ENCODE data around the gene RORC.

RORC gene

DNA sequence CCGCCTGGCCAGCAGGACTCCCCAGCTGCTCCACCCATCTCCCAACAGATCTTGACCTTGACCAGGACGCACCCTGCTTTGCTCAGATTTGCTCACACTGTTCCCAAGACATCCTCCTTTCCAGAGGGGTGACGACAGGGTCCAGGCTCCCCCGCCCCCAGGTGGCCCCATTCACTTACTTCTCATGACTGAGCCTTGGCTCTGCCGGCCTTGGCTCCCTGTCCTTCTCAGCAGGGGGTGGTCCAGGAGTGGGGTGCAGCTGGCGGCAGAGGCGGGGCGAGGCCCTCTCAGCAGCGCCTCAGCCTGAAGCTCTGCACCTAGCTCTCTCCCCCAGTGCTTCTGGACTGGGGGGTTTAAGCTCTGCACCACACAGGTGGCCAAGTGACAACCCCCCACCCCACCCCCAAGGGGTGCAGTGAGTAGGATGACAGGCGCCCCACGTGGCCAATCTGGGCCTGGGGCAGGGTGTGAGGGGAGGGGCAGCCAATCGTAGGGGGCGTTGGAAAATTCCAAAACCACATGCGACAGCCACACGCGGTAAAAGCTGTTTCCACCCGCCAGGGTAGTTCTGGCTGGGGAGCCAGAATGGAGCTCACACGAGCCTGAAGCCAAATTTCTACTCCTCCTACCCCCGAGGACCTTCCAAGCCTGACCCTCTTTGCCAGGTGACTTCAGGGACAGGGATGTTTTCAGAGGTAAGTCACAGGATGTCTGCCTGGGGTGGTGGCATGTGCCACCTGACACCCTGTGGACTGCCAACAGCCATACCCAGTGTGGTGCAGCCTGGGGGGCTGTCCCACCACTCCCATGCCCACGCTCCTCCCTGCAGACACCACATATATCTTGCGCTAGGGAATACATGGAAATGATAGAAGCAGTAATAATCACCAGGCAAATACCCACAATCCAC lies 5.6 kb downstream of the RORC start:
- DNase-seq: no peak

DNA sequence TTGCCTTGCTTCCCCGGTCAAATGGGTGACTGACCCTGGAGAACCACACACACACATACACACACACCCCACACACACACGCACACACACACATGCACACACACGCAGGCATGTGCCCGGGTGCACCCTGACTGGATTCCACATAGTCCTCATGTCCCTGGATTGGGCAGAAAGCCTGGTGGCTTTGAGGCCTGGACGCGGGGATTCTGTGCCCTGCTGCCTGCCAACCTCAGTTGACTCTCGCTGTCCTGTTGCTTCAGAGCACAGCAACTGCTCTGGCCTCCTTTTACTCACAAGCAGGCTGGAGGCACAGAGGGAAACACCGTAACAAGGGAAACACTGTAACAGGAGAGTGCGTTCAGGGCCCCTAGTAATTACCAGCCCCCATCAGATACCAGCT lies 6.4 kb downstream of the RORC start:
- no peak for DNase-seq

DNA sequence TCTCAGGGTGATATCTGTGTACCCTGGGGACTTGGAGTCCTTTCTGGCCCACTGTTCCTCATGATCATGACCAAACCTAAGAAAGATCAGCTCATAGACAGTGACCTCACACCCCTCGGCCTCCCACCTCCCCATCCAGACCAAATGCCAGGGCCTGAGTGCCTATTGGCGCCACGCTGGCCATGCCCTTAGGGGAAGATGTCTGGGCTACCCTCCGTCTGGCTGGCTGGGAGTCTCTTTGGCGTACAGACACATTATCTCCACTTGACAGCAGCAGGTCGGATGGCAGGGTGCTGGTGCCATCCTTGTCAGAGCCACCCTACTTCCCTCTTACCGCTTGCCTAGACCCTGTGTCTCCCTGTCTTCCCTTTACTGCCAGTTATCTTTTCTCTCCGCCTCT lies 8.4 kb downstream of the RORC start:
- DNase-seq: no peak

DNA sequence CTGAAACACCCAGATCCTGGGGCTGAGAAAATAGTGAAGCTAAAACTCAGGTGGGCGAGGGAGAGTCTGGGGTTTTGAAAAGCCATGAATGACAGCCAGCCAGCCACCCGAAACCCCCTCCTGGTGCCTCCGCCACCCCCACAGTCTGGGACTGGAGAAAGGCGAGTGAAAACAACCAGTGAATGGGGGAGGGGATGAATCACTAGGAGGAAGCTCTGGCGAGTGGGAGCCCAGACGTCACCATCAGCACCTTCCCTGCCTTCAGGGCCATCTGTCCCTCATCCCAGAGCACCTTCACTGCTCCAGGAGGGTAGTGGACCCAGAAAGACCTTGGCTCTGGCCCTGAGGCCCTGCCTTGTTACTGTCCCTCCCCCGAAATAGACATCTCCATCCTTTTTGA lies 9.2 kb downstream of the RORC start:
- no peak for DNase-seq

DNA sequence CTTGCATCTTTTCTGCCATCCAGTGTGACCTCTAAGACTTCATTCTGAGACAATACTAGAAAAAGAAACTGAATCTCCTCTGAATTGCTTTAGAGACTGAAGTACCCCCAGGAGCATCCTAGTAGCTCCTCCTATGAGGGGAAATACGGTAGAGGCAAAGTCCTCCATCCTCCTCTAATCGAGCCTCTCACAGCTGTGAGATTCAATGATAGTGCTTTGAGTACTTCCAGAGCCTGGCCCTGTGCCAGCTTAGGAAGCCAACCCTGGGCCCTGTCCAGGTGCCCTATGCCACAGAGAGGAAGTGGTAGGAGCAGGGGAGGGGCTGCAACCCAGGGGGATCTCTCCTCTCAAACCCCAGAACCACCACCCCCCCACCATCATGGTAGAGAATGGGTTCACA lies 10.7 kb downstream of the RORC start:
- peak; percentile 52 for DNase-seq

DNA sequence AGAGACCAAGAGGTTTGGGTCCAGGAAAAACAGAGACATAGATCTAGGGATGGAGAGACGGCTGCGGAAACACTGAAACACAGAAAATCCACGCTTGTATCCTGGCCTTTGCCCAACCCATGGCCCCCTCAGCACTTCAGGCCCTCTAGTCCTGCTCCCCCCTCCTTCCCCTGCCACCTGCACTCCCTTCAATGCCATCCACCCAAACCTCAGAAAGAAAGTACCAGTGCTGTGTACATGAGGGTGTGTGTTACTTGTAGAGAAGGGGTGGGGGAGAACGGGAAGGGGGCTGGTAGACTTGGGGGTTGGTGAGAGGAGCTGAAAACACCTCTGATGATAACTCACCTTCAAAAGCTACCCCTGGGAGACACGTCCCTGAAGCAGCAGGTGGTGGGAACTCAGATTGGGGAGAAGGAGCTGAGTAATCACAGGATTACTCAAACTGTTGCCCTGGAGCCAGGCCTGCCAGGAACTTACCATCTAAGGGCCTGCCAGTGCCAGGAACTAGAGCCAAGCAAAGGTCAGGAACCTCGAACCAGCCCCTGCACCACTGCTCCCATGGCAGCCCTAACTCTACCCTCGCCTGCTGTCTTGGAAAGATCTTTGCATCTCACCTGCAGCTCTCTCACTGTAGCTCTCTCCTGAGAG lies 11.5 kb downstream of the RORC start:
- peak; percentile 21 for DNase-seq

DNA sequence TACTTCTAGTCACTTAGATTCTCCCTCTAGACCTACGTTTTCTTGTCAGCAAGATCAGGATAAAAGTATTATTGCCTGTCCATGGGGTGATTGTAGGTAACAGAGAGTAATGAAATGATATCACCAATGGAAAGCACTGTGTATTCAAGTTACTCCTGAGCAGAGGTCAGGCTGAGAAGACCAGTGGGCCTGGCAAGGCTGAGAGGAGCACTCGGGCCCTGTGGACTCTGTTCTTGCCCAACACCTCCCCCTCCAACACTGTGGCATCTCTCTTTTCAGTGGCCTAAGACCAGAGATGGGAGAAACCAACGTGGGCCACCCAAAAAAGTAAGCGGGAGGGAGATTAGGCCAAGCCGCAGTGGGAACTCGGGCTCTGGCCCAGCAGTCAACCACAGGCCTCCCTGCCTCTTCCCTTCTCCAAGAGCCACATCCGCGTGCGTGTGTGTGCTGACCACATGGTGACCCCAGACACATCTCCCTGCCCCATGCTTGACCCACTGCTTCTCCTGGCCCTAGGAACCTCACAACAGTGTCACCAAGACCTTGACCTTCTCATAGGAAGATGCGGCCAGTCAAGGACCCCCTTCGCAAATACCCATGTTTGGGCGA lies 12.3 kb downstream of the RORC start:
- DNase-seq: peak; percentile 85

DNA sequence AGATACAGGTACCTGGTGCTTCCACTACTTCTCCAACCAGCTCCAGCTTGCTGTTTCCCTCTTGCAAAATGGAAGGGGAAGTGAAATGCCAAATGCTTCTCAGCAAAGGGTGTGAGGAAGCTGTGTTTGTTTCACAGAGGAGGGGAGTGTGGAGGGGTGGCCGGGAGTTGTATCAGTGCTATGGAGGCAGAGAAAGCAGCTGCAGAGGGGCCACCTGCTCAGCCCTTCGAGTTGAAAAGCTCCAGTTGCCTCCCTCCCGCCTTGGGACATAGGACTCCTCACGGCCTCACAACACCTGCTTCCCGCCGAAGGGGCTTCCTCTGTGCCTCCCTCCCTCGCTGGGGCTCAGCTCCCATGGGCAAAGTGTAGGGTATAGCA lies 14.3 kb downstream of the RORC start:
- peak; percentile 71 for DNase-seq

DNA sequence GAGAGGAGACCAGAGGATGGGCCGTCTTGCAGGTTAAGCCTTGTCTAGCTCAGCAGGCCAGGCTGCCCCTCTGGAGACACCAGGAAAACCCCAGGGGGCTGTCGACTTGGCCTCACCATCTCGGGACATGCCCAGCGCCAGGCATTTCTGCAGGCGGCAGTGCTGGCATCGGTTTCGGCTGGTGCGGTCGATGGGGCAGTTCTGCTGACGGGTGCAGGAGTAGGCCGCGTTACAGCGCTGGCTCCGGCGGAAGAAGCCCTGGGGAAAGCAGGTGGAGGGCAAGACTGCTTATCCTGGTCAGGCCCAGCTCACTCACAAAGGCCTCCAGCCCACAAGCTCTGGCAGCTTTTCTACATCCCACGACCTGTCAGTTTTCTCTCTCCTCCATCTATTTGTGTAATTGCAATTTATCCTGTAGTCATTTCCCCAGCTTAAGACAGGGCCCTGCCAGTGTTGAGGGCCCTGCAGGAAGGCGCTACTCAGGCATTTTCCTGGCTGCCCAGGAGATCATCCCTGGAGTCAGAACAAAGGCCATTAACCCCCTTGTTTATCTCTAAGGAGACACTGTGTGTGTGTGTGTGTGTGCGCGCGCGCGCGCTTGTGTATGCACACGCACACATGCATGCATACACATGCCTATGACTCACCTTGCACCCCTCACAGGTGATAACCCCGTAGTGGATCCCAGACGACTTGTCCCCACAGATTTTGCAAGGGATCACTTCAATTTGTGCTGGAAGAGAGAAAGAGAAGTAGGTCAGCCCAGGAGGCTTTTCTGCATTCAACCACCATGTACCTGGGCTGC lies 14.9 kb downstream of the RORC start:
- no peak for DNase-seq

DNA sequence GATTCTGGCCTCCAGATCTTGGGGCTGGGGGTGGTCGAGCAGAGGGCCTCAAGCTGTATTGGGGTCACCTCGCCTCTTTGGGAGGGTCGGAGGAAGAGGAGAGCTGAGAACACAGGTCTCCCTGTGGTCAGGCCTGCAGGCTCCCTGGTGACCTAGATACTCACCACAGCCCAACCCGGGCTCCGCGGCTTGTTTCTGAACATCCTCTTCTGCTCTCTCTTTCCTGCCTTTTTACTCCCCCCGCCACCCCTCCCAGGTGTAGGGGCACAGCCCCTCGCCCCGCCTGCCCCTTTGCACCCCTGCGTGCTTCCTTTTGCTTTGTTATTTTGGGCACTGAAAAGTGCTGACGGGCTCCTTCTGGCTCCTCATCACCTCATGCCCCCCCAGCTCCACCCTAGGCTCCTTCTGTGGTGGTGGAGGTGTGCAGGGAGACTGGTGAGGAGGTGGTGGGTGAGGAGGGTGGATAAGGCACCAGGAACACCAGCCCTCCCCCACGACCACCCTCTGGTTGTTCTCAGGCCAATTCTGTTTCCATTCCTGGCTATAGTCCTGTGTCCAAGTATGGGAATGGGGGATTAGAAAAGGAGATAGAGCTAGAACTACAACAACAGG lies 15.8 kb downstream of the RORC start:
- no peak for DNase-seq

DNA sequence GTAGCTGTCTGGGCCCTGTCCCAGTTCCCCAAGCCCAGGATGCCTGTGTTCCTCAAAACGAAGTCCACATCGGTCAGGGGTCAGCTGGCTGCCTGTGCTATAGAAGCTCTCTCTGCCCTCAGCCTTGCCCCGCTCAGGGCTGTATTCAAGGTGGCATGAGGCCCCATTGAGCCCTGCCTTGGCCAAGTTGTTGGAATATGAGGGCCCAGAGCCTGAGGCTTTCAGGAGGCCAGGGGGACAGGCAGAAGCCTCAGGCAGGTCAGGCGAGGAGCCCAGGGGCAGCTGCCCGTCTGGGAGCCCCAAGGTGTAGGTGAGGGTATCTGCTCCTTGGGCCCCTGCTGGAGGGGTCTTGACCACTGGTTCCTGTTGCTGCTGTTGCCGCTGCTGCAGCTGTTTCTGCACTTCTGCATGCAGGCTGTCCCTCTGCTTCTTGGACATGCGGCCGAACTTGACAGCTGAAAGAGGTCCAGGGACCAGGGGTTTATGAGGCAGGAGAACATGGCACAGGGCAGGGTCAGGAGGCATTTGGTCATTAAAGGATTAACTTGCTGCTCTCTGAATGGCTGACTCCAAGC lies 16.5 kb downstream of the RORC start:
- DNase-seq: no peak

DNA sequence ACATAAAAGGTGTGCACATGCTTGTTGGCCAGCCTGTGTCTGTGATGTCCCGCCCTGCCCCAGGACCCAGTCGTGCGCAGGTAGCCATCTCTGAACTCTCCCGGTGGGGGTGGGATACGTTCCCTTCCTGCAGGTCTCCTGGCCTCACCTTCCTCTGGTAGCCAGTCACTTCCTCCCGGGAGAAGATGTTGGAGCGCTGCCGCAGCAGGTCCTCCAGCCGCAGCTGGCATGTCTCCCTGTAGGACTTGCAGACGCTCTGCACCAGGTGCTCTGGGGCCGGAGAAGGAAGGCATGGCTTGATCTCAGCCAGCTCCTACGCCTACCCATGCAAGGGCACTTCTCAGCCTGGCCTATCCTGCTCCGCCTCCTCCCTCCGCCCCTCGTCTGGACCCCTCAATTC lies 17.2 kb downstream of the RORC start:
- DNase-seq: no peak

DNA sequence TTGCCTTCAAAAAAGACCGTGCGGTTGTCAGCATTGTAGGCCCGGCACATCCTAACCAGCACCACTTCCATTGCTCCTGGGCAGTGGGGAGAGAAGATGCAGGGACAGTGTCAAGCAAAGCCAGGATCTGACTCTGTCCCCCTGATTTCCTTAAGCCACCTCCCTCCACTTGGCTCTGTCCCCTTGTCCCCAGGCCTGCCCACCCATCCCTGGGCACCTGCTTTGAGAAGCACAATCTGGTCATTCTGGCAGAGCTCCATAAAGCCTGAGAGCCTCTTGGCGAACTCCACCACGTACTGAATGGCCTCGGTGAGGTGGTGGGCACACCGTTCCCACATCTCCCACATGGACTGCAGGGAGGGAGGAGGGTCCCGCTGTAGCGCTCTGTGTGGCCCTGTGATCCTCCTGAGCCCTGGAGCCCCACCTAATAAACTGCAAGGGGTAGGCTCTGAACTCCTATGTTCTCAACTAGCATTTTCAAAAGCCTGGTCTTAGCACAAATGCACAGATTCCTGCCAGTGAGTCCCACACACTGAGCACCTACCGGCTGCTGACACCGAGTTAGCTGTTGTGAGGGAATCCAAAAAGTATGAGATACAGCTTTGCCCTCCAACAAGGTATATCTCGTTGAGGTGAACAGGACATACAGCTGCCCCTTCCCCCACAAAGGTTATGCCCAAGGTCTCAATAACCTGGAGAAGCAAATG lies 18.2 kb downstream of the RORC start:
- no peak for DNase-seq

DNA sequence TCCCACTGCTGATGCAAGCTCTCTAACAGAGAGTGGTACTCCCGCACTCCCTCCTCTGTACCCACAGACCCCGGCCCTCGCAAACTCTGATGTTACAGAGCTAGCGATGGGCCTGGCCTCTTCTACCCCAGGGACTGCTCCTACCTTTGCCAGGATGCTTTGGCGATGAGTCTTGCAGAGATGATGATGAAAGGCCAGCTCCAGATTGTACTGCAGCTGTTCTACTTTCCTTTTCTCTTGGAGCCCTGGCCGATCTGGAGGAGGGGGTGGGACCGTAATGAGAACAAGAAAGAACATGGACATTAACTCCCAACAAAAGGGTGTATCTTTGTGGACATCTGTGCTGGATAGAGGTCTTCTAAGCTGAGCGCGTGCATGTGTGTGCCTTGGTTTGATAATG lies 20.4 kb downstream of the RORC start:
- no peak for DNase-seq

DNA sequence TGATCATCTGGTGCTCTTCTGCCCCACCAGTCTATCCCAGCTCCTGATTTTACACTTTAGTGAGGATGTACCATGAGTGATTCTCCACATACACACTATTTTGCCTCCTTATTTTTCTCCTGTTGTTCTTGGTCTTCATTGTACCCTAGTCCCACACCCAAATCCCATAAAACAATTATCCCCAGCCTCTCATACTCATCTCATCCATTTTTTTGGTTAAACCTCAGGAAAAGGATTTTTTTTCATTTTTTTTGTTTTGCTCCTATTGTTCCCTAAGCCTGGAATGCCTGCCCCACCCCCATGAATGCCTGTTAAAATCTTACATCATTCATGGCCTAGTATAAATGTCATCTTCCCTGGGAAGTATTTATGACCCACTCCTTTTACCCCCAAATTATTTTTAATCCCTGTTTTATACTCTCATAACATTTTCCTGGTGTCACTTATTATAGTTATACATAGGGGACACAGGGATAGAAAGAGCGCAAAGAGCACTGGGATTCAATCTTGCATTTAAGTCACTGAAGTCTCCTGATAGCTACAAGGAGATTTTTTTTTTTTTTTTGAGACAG lies 21.5 kb downstream of the RORC start:
- DNase-seq: no peak

DNA sequence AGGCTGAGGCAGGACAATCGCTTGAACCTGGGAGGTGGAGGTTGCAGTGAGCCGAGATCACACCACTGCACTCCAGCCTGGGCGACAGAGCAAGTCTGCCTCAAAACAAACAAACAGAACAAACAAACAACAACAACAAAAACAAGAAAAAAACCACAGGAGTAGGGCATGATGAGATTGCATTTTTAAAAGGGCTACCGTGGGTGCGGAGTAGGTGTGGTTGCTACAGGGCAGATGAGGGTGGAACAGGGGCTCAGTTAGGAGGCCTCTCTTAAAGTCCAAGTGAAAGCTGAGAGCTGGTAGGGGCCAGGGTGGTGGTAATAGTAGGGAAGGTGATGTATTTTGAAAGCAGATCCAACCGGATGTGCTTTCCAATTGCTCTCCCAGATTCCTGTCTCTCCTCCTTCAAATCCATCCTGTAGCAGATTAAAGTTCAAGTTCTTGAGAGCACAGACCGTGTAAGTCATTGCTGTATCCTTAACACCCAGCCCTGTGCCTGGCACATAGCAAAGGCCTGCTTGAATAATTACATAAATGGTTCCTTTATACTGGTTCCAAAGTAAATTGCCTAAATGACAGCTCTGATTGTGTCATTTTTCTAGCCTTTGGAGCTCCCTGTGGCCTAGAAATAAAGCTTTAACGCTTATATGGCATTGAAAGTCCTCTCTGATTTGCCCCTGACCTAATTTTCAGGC lies 22.2 kb downstream of the RORC start:
- DNase-seq: no peak

DNA sequence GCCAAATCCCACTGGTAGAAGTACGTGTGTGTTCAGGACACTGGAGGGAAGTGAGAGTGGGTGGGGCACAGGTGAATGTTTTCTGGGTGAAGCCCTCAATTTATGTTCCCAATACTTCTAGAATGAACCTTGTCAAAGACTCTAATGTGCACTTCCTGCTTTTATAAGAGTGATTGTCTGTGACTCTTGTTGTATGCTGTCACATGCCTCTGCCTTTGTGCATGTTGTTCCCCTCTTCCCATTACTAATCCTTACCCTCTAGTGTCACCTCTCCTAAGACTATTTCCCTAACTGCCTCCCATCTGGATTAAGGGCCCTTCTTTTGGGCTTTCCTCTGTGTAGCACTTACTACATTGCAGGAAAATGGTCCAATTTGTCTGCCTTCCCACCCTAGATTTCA lies 23.8 kb downstream of the RORC start:
- DNase-seq: no peak

DNA sequence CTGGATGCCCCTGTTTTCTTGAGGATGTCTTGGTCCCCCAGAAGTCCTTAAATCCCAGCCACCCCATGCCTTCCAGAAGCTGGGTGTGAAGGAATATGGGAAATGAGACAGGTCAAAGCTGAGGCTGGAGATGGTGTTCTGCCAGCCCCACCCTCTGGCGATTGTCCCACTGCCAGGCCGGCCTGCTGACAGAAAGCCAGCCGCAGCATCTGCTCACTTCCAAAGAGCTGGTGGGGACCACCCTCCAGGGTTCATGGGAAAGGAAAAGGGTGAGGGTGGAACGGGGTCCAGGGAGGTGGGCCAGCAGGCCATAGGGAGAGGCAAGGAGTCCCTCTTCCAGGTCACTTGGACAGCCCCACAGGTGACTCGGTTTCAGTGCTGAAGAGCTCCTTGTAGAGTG lies 24.5 kb downstream of the RORC start:
- no peak for DNase-seq

DNA sequence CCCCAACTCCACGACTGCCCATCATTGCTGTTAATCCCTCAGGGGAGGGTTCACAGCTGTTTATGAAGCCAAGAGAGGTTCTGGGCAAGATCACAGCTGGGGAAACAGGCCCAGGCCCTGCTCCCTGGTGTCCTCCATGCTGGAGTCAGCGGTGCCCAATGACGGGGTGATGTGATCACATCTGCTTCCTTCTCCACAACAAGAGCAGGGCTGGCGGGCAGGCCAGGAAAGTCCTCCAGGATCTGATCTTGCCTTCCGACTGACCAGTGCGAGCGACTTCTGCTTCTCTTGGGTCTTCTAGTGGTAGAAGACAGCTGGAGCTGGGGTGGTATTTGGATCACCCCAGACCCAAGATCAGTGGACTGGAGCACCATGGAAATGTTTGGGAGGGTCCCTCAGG lies 25.4 kb downstream of the RORC start:
- no peak for DNase-seq

DNA sequence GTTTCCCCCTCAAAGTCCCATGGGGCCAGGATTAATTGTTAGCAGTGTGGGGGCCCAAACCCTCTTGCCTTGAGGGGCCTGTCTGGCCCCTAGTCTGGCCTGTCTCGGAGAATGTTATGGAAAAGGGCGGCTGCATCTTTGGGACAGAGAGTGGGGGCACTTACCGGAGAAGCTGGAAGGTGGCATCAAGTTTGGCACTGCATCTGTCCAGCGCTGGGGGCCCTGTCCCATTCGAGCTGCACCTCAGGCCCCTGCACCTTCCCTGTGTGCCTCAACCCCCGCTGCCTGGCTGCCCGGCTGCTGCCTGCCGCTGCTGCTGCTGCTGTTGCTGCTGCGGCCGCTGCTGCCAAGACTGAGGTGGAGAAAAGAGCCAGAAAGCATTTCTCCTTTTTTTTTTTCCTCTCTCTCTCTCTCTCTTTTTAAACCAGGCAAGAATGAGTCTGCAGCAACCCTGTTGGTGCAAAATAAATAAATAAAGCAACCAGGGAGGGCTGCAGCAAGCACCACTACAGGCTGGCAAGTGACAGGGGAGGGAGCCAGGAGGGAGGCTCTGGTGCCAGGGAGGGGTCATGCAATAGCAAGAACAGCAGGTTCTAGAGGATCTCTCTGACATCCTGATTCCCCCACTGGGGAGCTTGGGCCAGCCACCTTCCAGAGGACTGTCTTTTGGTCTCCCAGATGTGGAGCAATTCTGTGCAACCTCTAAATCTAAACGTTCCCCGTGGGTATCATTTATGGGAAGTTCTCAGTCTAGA lies 26.4 kb downstream of the RORC start, which contains the start of gene LINGO4:
Gene LINGO4 (minus strand): TSS at position 354 of the 755 bp plus-strand sequence. CDS start 2,715 bp downstream, outside the sequence.
- DNase-seq: no peak

Measured in MV-4-11 (cell line).